Gastrocnemius medialis (tissue), 4 donors: ENCODE results near the gene KCNJ5.

Experiments
- CTCF ChIP-seq, 5 experiments: fragments of 450-650 bp in 3 of 5; fragments of 200-600 bp in 2 of 5; sonication (generic) in 2 of 5; IDR thresholded peaks in 4 of 5; conservative IDR thresholded peaks in 1 of 5; 1 replicate in 4 of 5; 2 replicates in 1 of 5; pipeline ENCODE4 v1.5.1; 2016 to 2019; ENCODE audit warnings: antibody characterized with exemption in 5 of 5, mild to moderate bottlenecking in 3 of 5, moderate library complexity in 3 of 5
- POLR2A ChIP-seq, 2 donors: fragments of 450-650 bp; IDR thresholded peaks; one replicate each; pipeline ENCODE4 v1.6.1; 2017; ENCODE audit warnings: antibody characterized with exemption in 2 of 2, mild to moderate bottlenecking in 2 of 2, moderate library complexity in 2 of 2

GRCh38 chr11:128898580-128899344 lies 7.6 kb downstream of the KCNJ5 start:
- TF ChIP-seq POLR2A (IDR thresholded peaks at IDR 0.05) = no peak
- no peak for TF ChIP-seq CTCF (IDR thresholded peaks at IDR 0.05 in 4 of 5, conservative IDR thresholded peaks at IDR 0.05 in 1 of 5)
